ENCODE results near the gene NLRP3.

The NLRP3 gene

GRCh38 chr1:247469141-247469535, 53.2 kb downstream of the NLRP3 start:
- TF ChIP-seq EGR1 (IDR thresholded peaks at IDR 0.05) (no peak), TCF12 (IDR thresholded peaks at IDR 0.05; ENCODE audit: low read depth) (no peak), TAF1 (IDR thresholded peaks at IDR 0.05; ENCODE audit: low read depth) (no peak), TEAD4 (IDR thresholded peaks at IDR 0.05) (no peak), USF1 (IDR thresholded peaks at IDR 0.05) (no peak), ZBTB7A (IDR thresholded peaks at IDR 0.05; ENCODE audit: low read depth) (no peak), FOXM1 (IDR thresholded peaks at IDR 0.05; ENCODE audit: borderline replicate concordance, low read depth) (no peak), CEBPB (IDR thresholded peaks at IDR 0.05) (no peak), EP300 (IDR thresholded peaks at IDR 0.05; ENCODE audit: borderline replicate concordance) (no peak), RAD21 (IDR thresholded peaks at IDR 0.05; ENCODE audit: low read depth) (no peak), NFIC (IDR thresholded peaks at IDR 0.05) (no peak), MAX (IDR thresholded peaks at IDR 0.05) (no peak), YY1 (IDR thresholded peaks at IDR 0.05; ENCODE audit: low read depth) (no peak), CREB1 (IDR thresholded peaks at IDR 0.05; ENCODE audit: low read depth) (no peak), REST (IDR thresholded peaks at IDR 0.05; ENCODE audit: low read depth) (no peak)

GRCh38 chr1:247471445-247472016, 55.6 kb downstream of the NLRP3 start:
- TF ChIP-seq CEBPB (IDR thresholded peaks at IDR 0.05) = no peak

- TF ChIP-seq TAF1 (IDR thresholded peaks at IDR 0.05; ENCODE audit: low read depth) (no peak), CREB1 (IDR thresholded peaks at IDR 0.05; ENCODE audit: low read depth) (no peak), RAD21 (IDR thresholded peaks at IDR 0.05; ENCODE audit: low read depth) (no peak), REST (IDR thresholded peaks at IDR 0.05; ENCODE audit: low read depth) (no peak), FOXM1 (IDR thresholded peaks at IDR 0.05; ENCODE audit: borderline replicate concordance, low read depth) (no peak), USF1 (IDR thresholded peaks at IDR 0.05) (no peak), ZBTB7A (IDR thresholded peaks at IDR 0.05; ENCODE audit: low read depth) (no peak), CEBPB (IDR thresholded peaks at IDR 0.05) (no peak), YY1 (IDR thresholded peaks at IDR 0.05; ENCODE audit: low read depth) (no peak), TEAD4 (IDR thresholded peaks at IDR 0.05) (no peak)
These were observed 56.1 kb downstream of the NLRP3 start for GRCh38 chr1:247472035-247472434.

- TF ChIP-seq NFIC (IDR thresholded peaks at IDR 0.05) (no peak), EP300 (IDR thresholded peaks at IDR 0.05; ENCODE audit: borderline replicate concordance) (no peak), YY1 (IDR thresholded peaks at IDR 0.05; ENCODE audit: low read depth) (no peak), USF1 (IDR thresholded peaks at IDR 0.05) (no peak), RAD21 (IDR thresholded peaks at IDR 0.05; ENCODE audit: low read depth) (no peak), MAX (IDR thresholded peaks at IDR 0.05) (no peak), EGR1 (IDR thresholded peaks at IDR 0.05) (no peak), TAF1 (IDR thresholded peaks at IDR 0.05; ENCODE audit: low read depth) (no peak), TEAD4 (IDR thresholded peaks at IDR 0.05) (no peak), ZBTB7A (IDR thresholded peaks at IDR 0.05; ENCODE audit: low read depth) (no peak), FOXM1 (IDR thresholded peaks at IDR 0.05; ENCODE audit: borderline replicate concordance, low read depth) (no peak), REST (IDR thresholded peaks at IDR 0.05; ENCODE audit: low read depth) (no peak), CREB1 (IDR thresholded peaks at IDR 0.05; ENCODE audit: low read depth) (no peak)
These were observed 58.4 kb downstream of the NLRP3 start for GRCh38 chr1:247474367-247474766.

Data from Ishikawa (cell line).